ENCODE measurements around the gene TBX21.
"Not testable (repeated sequence)": the region's sequence is repeated elsewhere in the genome, so short reads cannot be mapped to it uniquely, and the experiment has no call there.

The TBX21 gene

GRCh38 chr17:47738178-47738577 lies 5.1 kb downstream of the TBX21 start:
- no peak for TF ChIP-seq CTCF (conservative IDR thresholded peaks at IDR 0.05; ENCODE audit: control insufficient read depth, insufficient read depth, low read depth, low read length)
- H3K4me3 ChIP-seq (ENCODE audit: control insufficient read depth, low read depth, low read length) = no peak overlapping the region

GRCh38 chr17:47739150-47739549 lies 6.1 kb downstream of the TBX21 start:
- no peak for TF ChIP-seq CTCF (conservative IDR thresholded peaks at IDR 0.05; ENCODE audit: control insufficient read depth, insufficient read depth, low read depth, low read length)
- no peak for DNase-seq (ENCODE audit: low read depth)
- no peak overlapping the region for H3K4me3 ChIP-seq (ENCODE audit: control insufficient read depth, low read depth, low read length)

More at GRCh38 chr17:47738178-47738577, 5.1 kb downstream of the TBX21 start:
- DNase-seq (ENCODE audit: low read depth) = no peak

GRCh38 chr17:47739945-47740344 lies 6.9 kb downstream of the TBX21 start:
- H3K4me3 ChIP-seq (ENCODE audit: control insufficient read depth, low read depth, low read length); DNase-seq (ENCODE audit: low read depth): not testable (repeated sequence)

GRCh38 chr17:47741109-47741792 lies 8.2 kb downstream of the TBX21 start:
- no peak for DNase-seq (ENCODE audit: low read depth)
- no peak overlapping the region for H3K4me3 ChIP-seq (ENCODE audit: control insufficient read depth, low read depth, low read length)
- no peak for TF ChIP-seq CTCF (conservative IDR thresholded peaks at IDR 0.05; ENCODE audit: control insufficient read depth, insufficient read depth, low read depth, low read length)

GRCh38 chr17:47741793-47742145 lies 8.7 kb downstream of the TBX21 start:
- TF ChIP-seq CTCF (conservative IDR thresholded peaks at IDR 0.05; ENCODE audit: control insufficient read depth, insufficient read depth, low read depth, low read length) = no peak
- H3K4me3 ChIP-seq (ENCODE audit: control insufficient read depth, low read depth, low read length) = no peak overlapping the region
- peak; percentile 70 for DNase-seq (ENCODE audit: low read depth)

- no peak for DNase-seq (ENCODE audit: low read depth)
- H3K4me3 ChIP-seq (ENCODE audit: control insufficient read depth, low read depth, low read length) = no peak overlapping the region
- TF ChIP-seq CTCF (conservative IDR thresholded peaks at IDR 0.05; ENCODE audit: control insufficient read depth, insufficient read depth, low read depth, low read length) = peak; percentile 30
These were observed 9.5 kb downstream of the TBX21 start for GRCh38 chr17:47742319-47743181.
